Astrocyte (in vitro differentiated cells and primary cell): ENCODE results near the gene TRIO. TPM values are rescaled to one million over a fixed set of nuclear protein-coding genes. Genes with fewer than 3 reads are reported as not detected.

Experiments used
- DNase-seq: peaks from one replicate; pipeline ENCODE4 v3.0.0-alpha.2; 2010; ENCODE audit warnings: low read depth
- FAIRE-seq: peaks from 2 replicates; lab custom pipeline; 2011; peaks lifted over from hg19 to GRCh38; lab: Jason Lieb, UNC
- H2AFZ ChIP-seq: 2 replicates; pipeline ENCODE4 v1.6.0; 2012; ENCODE audit warnings: low read depth, low read length, inconsistent platforms
- H3K27ac ChIP-seq: 2 replicates; pipeline ENCODE4 v1.5.1; 2011; ENCODE audit warnings: low read depth, low read length, inconsistent platforms
- H3K27me3 ChIP-seq: 2 replicates; pipeline ENCODE4 v1.6.0; 2011; ENCODE audit warnings: low read length, inconsistent platforms; ENCODE audit not compliant: insufficient read depth
- H3K36me3 ChIP-seq: 2 replicates; pipeline ENCODE4 v1.5.1; 2011; ENCODE audit warnings: low read length, inconsistent platforms; ENCODE audit not compliant: insufficient read depth
- H3K4me1 ChIP-seq: 2 replicates; pipeline ENCODE4 v1.5.1; 2011; ENCODE audit warnings: low read length, inconsistent platforms; ENCODE audit not compliant: insufficient read depth
- H3K4me2 ChIP-seq: 2 replicates; pipeline ENCODE4 v1.6.0; 2012; ENCODE audit warnings: low read length, inconsistent platforms
- H3K4me3 ChIP-seq: 2 replicates; pipeline ENCODE4 v1.5.1; 2011; ENCODE audit warnings: low read depth, mild to moderate bottlenecking, low read length, inconsistent platforms; ENCODE audit not compliant: insufficient read depth
- H3K79me2 ChIP-seq: 2 replicates; pipeline ENCODE4 v1.6.0; 2012; ENCODE audit warnings: mild to moderate bottlenecking, low read length, inconsistent platforms; ENCODE audit not compliant: insufficient read depth
- H3K9ac ChIP-seq: 2 replicates; pipeline ENCODE4 v1.6.0; 2012; ENCODE audit warnings: mild to moderate bottlenecking, low read length, inconsistent platforms
- H3K9me3 ChIP-seq: 2 replicates; pipeline ENCODE4 v1.5.1; 2012; ENCODE audit warnings: low read depth, mild to moderate bottlenecking, low read length, inconsistent platforms; ENCODE audit not compliant: insufficient read depth
- H4K20me1 ChIP-seq: 2 replicates; pipeline ENCODE4 v1.6.0; 2012; ENCODE audit warnings: low read length, inconsistent platforms; ENCODE audit not compliant: insufficient read depth
- H3K27ac Mint-ChIP-seq: one replicate; pipeline ENCODE4 v1.8.0; 2021; ENCODE audit warnings: mild to moderate bottlenecking, mixed read lengths; ENCODE audit not compliant: unreplicated experiment
- H3K27me3 Mint-ChIP-seq: one replicate; pipeline ENCODE4 v1.8.0; 2021; ENCODE audit warnings: low read depth, mixed read lengths; ENCODE audit not compliant: unreplicated experiment
- H3K36me3 Mint-ChIP-seq: one replicate; pipeline ENCODE4 v1.8.0; 2021; ENCODE audit warnings: low read depth, mixed read lengths; ENCODE audit not compliant: unreplicated experiment
- H3K4me1 Mint-ChIP-seq: one replicate; pipeline ENCODE4 v1.8.0; 2021; ENCODE audit warnings: low read depth, mixed read lengths; ENCODE audit not compliant: unreplicated experiment
- H3K4me3 Mint-ChIP-seq: one replicate; pipeline ENCODE4 v1.8.0; 2021; ENCODE audit warnings: mild to moderate bottlenecking, moderate library complexity, mixed read lengths; ENCODE audit not compliant: unreplicated experiment
- H3K9me3 Mint-ChIP-seq: one replicate; pipeline ENCODE4 v1.8.0; 2021; ENCODE audit warnings: mild to moderate bottlenecking, mixed read lengths; ENCODE audit not compliant: unreplicated experiment
- EZH2 ChIP-seq: IDR thresholded peaks from 2 replicates; pipeline ENCODE4 v1.6.1; 2012; ENCODE audit warnings: mild to moderate bottlenecking, low read length, inconsistent platforms; ENCODE audit not compliant: insufficient read depth
- total RNA-seq: library from RNA; stranded (reverse); gene quantifications from 2 replicates; pipeline ENCODE4 v1.2.1, GENCODE V29; 2021
- TF ChIP-seq, protein P1 (sequence below): IDR thresholded peaks from 2 replicates; pipeline ENCODE4 v1.5.1; 2011; ENCODE audit warnings: low read depth, mild to moderate bottlenecking, inconsistent platforms, low read length, moderate library complexity; ENCODE audit not compliant: insufficient read depth

Gene TRIO
- total RNA-seq, 1 donor from 2014 or later: 347 TPM

DNA sequence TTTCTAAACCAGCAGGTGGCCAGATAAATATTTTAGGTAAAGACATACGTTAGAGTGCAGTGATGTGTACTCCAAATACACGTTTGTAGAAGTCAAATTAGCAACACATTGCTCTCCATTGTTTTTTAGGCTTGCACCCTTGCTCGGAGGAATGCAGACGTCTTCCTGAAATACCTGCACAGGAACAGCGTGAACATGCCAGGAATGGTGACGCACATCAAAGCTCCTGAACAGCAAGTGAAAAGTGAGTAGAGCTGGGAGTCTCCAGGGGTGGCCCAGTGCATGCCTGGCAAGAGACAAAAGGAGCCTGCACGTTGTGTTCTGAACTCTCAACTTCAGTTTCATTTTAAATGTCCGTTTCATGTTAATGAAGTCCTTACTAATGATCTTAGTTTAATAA is 231.0 kb downstream of the TRIO start:
- H3K27ac Mint-ChIP-seq: no peak overlapping the region
- DNase-seq: no peak
- no peak overlapping the region for H3K4me3 Mint-ChIP-seq
- no peak overlapping the region for H3K9ac ChIP-seq
- peak overlapping the region; percentile 15 for H3K27ac ChIP-seq
- peaks cover 83% of the 10 kb centered on the region for H3K36me3 ChIP-seq
- peaks cover 17% of the 10 kb centered on the region for H3K4me1 Mint-ChIP-seq
- H3K9me3 Mint-ChIP-seq: no peaks in the 10 kb centered on the region
- no peak overlapping the region for H2AFZ ChIP-seq
- no peak for FAIRE-seq
- H3K36me3 Mint-ChIP-seq: peaks cover 19% of the 10 kb centered on the region
- no peaks in the 10 kb centered on the region for H3K27me3 ChIP-seq
- H3K27me3 Mint-ChIP-seq: no peaks in the 10 kb centered on the region
- no peak overlapping the region for H3K4me3 ChIP-seq
- peaks cover 83% of the 10 kb centered on the region for H3K79me2 ChIP-seq
- TF ChIP-seq, protein P1, sequence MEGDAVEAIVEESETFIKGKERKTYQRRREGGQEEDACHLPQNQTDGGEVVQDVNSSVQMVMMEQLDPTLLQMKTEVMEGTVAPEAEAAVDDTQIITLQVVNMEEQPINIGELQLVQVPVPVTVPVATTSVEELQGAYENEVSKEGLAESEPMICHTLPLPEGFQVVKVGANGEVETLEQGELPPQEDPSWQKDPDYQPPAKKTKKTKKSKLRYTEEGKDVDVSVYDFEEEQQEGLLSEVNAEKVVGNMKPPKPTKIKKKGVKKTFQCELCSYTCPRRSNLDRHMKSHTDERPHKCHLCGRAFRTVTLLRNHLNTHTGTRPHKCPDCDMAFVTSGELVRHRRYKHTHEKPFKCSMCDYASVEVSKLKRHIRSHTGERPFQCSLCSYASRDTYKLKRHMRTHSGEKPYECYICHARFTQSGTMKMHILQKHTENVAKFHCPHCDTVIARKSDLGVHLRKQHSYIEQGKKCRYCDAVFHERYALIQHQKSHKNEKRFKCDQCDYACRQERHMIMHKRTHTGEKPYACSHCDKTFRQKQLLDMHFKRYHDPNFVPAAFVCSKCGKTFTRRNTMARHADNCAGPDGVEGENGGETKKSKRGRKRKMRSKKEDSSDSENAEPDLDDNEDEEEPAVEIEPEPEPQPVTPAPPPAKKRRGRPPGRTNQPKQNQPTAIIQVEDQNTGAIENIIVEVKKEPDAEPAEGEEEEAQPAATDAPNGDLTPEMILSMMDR: no peak
- no peak for TF ChIP-seq EZH2
- peaks cover 82% of the 10 kb centered on the region for H4K20me1 ChIP-seq
- peaks cover 9% of the 10 kb centered on the region for H3K4me1 ChIP-seq
- no peak overlapping the region for H3K4me2 ChIP-seq
- no peaks in the 10 kb centered on the region for H3K9me3 ChIP-seq

DNA sequence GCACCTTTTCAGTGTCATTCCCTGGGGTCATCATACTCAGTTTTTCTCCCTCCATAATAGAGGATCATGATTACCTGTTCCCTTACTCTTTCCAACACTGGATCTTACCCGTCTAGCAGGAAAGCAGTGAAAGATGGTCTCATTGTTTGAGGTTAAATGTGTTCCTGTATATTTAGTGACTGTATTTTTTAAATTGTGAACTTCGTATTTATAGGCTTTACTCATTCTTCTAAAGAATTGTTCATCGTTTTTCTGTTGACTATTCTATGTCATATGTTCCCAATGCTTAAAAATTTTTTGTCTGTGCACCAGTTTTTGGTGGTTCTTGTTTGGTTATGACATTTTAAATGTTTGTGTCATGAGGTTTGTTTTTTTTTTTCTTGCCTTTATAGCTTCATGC is 233.6 kb downstream of the TRIO start:
- DNase-seq (no peak), FAIRE-seq (no peak)
- Histone ChIP-seq H3K4me1 (peaks cover 9% of the 10 kb centered on the region), H3K36me3 (peaks cover 82% of the 10 kb centered on the region), H3K9ac (no peak overlapping the region), H3K27me3 (no peaks in the 10 kb centered on the region), H3K9me3 (no peaks in the 10 kb centered on the region), H3K4me3 (no peak overlapping the region), H3K4me2 (no peak overlapping the region), H3K27ac (no peak overlapping the region), H2AFZ (no peak overlapping the region), H4K20me1 (peaks cover 82% of the 10 kb centered on the region), H3K79me2 (peaks cover 86% of the 10 kb centered on the region)
- Mint-ChIP-seq H3K36me3 (peaks cover 32% of the 10 kb centered on the region), H3K27ac (no peak overlapping the region), H3K27me3 (no peaks in the 10 kb centered on the region), H3K4me1 (peaks cover 11% of the 10 kb centered on the region), H3K9me3 (no peaks in the 10 kb centered on the region), H3K4me3 (no peak overlapping the region)
- TF ChIP-seq EZH2: no peak
- TF ChIP-seq, protein P1: no peak

DNA sequence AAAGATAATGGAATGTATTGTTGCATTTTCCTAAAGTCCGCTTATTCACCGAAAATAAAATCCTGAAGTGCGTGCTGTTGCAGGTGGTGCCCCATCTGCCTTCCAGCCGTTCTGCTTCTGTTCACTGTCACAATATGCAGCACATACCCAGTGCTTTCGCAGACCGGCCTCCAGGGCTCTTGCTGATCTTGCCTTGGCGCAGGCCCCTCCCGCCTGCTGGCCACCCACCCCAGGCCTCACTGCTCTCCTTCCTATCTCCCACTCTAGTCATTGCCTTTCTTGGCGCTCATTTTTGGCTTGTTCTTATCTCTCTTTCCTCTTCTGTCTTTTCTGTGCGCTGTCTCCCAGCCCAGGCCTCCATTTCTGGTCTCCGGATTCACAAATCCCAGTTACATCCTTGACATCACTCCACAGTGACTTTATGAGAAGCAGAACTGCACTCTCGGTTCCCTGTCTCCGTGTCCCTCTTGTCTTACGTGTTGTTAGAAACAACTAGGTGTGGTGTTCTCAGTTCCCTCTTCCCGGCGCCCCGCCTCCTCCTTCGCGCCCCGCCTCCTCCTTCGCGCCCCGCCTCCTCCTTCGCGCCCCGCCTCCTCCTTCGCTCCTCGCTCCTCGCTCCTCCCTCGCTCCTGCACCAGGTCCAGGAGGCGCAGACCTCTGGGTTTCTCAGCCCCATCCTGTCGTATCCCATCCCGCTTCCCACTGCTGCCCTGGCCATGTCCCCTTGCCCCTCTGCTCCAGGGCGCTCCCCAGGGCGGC is 236.8 kb downstream of the TRIO start:
- TF ChIP-seq EZH2: no peak
- TF ChIP-seq, protein P1: no peak
- Histone ChIP-seq H3K4me2 (no peak overlapping the region), H3K27ac (no peak overlapping the region), H3K36me3 (peaks cover 76% of the 10 kb centered on the region), H3K9ac (no peak overlapping the region), H3K4me1 (no peaks in the 10 kb centered on the region), H3K9me3 (no peaks in the 10 kb centered on the region), H3K79me2 (peaks cover 85% of the 10 kb centered on the region), H3K4me3 (no peak overlapping the region), H2AFZ (no peak overlapping the region), H3K27me3 (no peaks in the 10 kb centered on the region), H4K20me1 (peaks cover 78% of the 10 kb centered on the region)
- Mint-ChIP-seq H3K27ac (peak overlapping the region; percentile 85), H3K27me3 (no peaks in the 10 kb centered on the region), H3K9me3 (no peaks in the 10 kb centered on the region), H3K4me3 (no peak overlapping the region), H3K4me1 (peaks cover 7% of the 10 kb centered on the region), H3K36me3 (peaks cover 43% of the 10 kb centered on the region)
- no peak for DNase-seq
- FAIRE-seq: no peak
